HG02588 (cell line): ENCODE data around the gene PPP2R5C.

Experiments
- ATAC-seq: cut with Tn5 transposase; IDR thresholded peaks from one replicate; pipeline ENCODE4 v1.9.1; 2021; ENCODE audit warnings: mild to moderate bottlenecking, moderate library complexity; ENCODE audit not compliant: unreplicated experiment

PPP2R5C gene

GRCh38 chr14:101813171-101813759 is 51.8 kb downstream of the PPP2R5C start:
- ATAC-seq: no peak

- ATAC-seq: no peak
These were observed 52.3 kb downstream of the PPP2R5C start for GRCh38 chr14:101813833-101814232.

GRCh38 chr14:101814934-101815333 is 53.4 kb downstream of the PPP2R5C start:
- ATAC-seq: no peak

GRCh38 chr14:101815994-101816393 is 54.5 kb downstream of the PPP2R5C start:
- ATAC-seq: no peak

- no peak for ATAC-seq
These were observed 56.0 kb downstream of the PPP2R5C start for GRCh38 chr14:101817501-101818001.

GRCh38 chr14:101819251-101819990 is 57.9 kb downstream of the PPP2R5C start:
- ATAC-seq: no peak

- no peak for ATAC-seq
These were observed 58.8 kb downstream of the PPP2R5C start for GRCh38 chr14:101820283-101820798.

GRCh38 chr14:101821528-101821927 is 60.0 kb downstream of the PPP2R5C start:
- ATAC-seq: no peak

- ATAC-seq: no peak
These were observed 61.6 kb downstream of the PPP2R5C start for GRCh38 chr14:101823066-101823465.

GRCh38 chr14:101823511-101824120 is 62.1 kb downstream of the PPP2R5C start:
- ATAC-seq: peak; percentile 58

GRCh38 chr14:101824339-101824727 is 62.8 kb downstream of the PPP2R5C start:
- ATAC-seq: no peak

- no peak for ATAC-seq
These were observed 64.3 kb downstream of the PPP2R5C start for GRCh38 chr14:101825797-101826196.

GRCh38 chr14:101826351-101826750 is 64.8 kb downstream of the PPP2R5C start:
- no peak for ATAC-seq

GRCh38 chr14:101827286-101827685 is 65.8 kb downstream of the PPP2R5C start:
- ATAC-seq: no peak

GRCh38 chr14:101828046-101828445 is 66.5 kb downstream of the PPP2R5C start:
- no peak for ATAC-seq

- no peak for ATAC-seq
These were observed 68.8 kb downstream of the PPP2R5C start for GRCh38 chr14:101830271-101830670.

GRCh38 chr14:101833045-101833444 is 71.5 kb downstream of the PPP2R5C start:
- no peak for ATAC-seq

GRCh38 chr14:101834397-101834796 is 72.9 kb downstream of the PPP2R5C start:
- no peak for ATAC-seq

GRCh38 chr14:101834800-101835547 is 73.5 kb downstream of the PPP2R5C start:
- no peak for ATAC-seq

- ATAC-seq: no peak
These were observed 74.1 kb downstream of the PPP2R5C start for GRCh38 chr14:101835566-101835965.

GRCh38 chr14:101836135-101836534 is 74.6 kb downstream of the PPP2R5C start:
- no peak for ATAC-seq
